ENCODE data around the gene PARK7. TPM values are rescaled to one million over a fixed set of nuclear protein-coding genes. Genes with fewer than 3 reads are reported as not detected.

Gene PARK7
- total and polyA plus RNA-seq, 2 experiments from 2014 or later = 199 to 603 TPM

GRCh38 chr1:8021676-8022266, 60.3 kb downstream of the PARK7 start:
- Histone ChIP-seq H3K4me3 (no peak overlapping the region), H3K4me1 (ENCODE audit: low read depth) (peaks cover 10% of the 10 kb centered on the region), H3K27me3 (no peaks in the 10 kb centered on the region), H3K27ac (no peak overlapping the region), H3K36me3 (no peaks in the 10 kb centered on the region), H3K9me3 (ENCODE audit: low read depth) (no peaks in the 10 kb centered on the region)
- peak in 1 of 2 donors; percentile 37 for DNase-seq (ENCODE audit: low read depth in 1 of 2, low spot score in 1 of 2)
- TF ChIP-seq CTCF (IDR thresholded peaks at IDR 0.05; ENCODE audit: low read depth, low read length) = no peak

GRCh38 chr1:8022395-8023286, 61.1 kb downstream of the PARK7 start:
- Histone ChIP-seq H3K9me3 (ENCODE audit: low read depth) (no peaks in the 10 kb centered on the region), H3K36me3 (no peaks in the 10 kb centered on the region), H3K4me3 (no peak overlapping the region), H3K27me3 (no peaks in the 10 kb centered on the region), H3K27ac (no peak overlapping the region), H3K4me1 (ENCODE audit: low read depth) (peaks cover 4% of the 10 kb centered on the region)
- no peak for DNase-seq (ENCODE audit: low read depth in 1 of 2, low spot score in 1 of 2)
- TF ChIP-seq CTCF (IDR thresholded peaks at IDR 0.05; ENCODE audit: low read depth, low read length) = no peak

- Histone ChIP-seq H3K4me1 (ENCODE audit: low read depth) (no peaks in the 10 kb centered on the region), H3K27ac (no peak overlapping the region), H3K9me3 (ENCODE audit: low read depth) (no peaks in the 10 kb centered on the region), H3K36me3 (no peaks in the 10 kb centered on the region), H3K27me3 (no peaks in the 10 kb centered on the region), H3K4me3 (no peak overlapping the region)
- DNase-seq (ENCODE audit: low read depth in 1 of 2, low spot score in 1 of 2) = peak in 1 of 2 donors; percentile 29
- no peak for TF ChIP-seq CTCF (IDR thresholded peaks at IDR 0.05; ENCODE audit: low read depth, low read length)
Observed at GRCh38 chr1:8023287-8023994, 61.9 kb downstream of the PARK7 start.

GRCh38 chr1:8023995-8024313, 62.4 kb downstream of the PARK7 start:
- H3K4me3 ChIP-seq = no peak overlapping the region

More at GRCh38 chr1:8023995-8024313, 62.4 kb downstream of the PARK7 start:
- Histone ChIP-seq H3K27ac (no peak overlapping the region), H3K36me3 (no peaks in the 10 kb centered on the region), H3K9me3 (ENCODE audit: low read depth) (no peaks in the 10 kb centered on the region), H3K27me3 (no peaks in the 10 kb centered on the region), H3K4me1 (ENCODE audit: low read depth) (no peaks in the 10 kb centered on the region)
- no peak for DNase-seq (ENCODE audit: low read depth in 1 of 2, low spot score in 1 of 2)
- TF ChIP-seq CTCF (IDR thresholded peaks at IDR 0.05; ENCODE audit: low read depth, low read length) = no peak

Measured in cardiac muscle cell (in vitro differentiated cells and primary cell).